ENCODE data around the gene OR2F1.

DNA sequence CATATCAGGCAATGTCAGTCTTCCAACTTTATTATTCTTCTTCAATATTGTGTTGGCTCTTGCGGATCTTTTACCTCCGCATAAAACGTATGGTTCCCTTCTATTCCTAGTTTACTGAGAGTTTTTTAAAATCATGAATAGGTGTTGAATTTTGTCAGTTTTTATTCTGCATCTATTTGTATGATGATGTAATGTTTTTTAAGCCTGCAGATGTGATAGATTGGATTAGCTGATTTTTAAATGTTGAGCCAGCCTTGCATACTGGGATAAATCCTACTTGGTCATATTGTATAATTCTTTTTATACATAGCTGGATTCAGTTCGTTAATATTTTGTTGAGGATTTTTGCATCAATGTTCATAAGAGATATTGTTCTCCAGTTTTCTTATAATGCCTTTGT is 9.2 kb upstream of the OR2F1 start:
- TF ChIP-seq, protein P1, sequence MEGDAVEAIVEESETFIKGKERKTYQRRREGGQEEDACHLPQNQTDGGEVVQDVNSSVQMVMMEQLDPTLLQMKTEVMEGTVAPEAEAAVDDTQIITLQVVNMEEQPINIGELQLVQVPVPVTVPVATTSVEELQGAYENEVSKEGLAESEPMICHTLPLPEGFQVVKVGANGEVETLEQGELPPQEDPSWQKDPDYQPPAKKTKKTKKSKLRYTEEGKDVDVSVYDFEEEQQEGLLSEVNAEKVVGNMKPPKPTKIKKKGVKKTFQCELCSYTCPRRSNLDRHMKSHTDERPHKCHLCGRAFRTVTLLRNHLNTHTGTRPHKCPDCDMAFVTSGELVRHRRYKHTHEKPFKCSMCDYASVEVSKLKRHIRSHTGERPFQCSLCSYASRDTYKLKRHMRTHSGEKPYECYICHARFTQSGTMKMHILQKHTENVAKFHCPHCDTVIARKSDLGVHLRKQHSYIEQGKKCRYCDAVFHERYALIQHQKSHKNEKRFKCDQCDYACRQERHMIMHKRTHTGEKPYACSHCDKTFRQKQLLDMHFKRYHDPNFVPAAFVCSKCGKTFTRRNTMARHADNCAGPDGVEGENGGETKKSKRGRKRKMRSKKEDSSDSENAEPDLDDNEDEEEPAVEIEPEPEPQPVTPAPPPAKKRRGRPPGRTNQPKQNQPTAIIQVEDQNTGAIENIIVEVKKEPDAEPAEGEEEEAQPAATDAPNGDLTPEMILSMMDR (conservative IDR thresholded peaks at IDR 0.05; ENCODE audit: low read depth, low read length), result no peak
- TF ChIP-seq EZH2 (IDR thresholded peaks at IDR 0.05; ENCODE audit: low read length, unreplicated experiment), result no peak
- TF ChIP-seq EZH2phosphoT487 (IDR thresholded peaks at IDR 0.05; ENCODE audit: borderline replicate concordance, low read length), result no peak

All from PC-3 (cell line).